Measurements from ENCODE around the gene APH1B.

Gene APH1B

DNA sequence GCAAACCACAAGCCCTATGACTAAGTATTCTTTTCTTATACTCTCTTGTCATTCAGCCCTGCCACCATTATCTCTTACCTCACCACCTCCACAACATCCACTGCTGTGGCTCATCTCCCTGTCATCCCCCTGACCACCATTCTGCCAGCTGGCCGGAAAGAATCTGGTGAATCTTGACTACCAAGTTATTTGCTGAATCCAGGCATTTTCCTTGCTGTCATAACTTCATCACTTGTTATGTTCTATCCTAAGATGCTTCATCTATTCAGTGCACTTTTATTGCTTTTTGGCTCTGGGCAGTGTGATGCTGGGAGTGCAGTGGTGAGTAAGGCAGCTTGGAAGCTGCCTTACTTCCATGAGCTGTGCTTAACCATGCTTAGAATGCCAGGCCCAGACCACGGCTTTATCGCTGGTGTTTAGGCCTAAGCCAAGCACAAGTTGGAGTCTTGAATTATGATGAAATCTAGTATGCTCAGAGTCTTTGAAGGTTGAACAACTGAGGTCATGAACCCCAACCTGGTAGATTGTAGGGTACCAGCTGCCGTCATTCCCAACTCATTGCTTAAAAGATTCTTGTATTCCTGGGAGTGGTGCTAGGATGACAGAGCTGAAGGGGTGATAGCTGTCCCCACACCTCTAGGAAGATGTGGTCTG is 27.0 kb upstream of the APH1B start:
- intact Hi-C loops (cut with DNase I), result no loop called here
- no peak for DNase-seq

DNA sequence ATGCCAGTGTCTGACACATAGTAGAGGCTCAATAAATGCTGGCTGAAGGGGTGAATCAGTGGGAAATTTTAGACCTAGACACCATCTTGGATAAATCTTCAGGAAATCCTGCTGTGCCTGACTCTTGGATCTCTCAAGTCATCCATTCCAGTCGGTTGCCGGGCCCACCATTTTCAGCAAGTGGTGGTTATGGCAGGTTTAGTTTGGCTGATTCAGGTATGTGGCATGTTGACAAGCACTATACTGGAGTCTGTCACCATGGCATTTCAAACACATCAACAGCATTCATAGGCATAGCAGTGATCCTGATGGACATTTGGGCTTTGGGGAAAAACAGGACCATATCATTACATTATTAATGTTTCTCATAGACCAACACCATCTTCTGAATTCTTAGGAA is 25.7 kb upstream of the APH1B start:
- intact Hi-C loops (cut with DNase I), result no loop called here
- no peak for DNase-seq

DNA sequence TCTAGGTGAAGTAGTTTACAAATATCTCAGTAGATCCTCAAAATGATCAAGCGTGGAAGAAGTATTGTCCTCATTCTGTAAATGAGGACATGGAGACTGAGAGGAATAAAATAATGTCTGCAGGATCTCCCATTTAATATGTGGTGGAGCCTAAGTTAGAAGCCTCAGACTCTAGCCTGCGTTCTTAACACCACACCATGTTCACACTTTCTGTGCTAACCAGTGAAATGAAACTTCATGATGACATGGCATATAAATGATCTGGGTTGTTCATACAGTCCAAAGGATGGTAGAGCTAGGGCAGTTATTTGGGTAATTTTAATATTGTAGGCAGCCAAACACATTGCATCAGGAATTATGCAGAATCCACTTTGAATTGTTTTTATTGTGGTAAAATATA is 25.1 kb upstream of the APH1B start:
- intact Hi-C loops (cut with DNase I), result no loop called here
- no peak for DNase-seq

DNA sequence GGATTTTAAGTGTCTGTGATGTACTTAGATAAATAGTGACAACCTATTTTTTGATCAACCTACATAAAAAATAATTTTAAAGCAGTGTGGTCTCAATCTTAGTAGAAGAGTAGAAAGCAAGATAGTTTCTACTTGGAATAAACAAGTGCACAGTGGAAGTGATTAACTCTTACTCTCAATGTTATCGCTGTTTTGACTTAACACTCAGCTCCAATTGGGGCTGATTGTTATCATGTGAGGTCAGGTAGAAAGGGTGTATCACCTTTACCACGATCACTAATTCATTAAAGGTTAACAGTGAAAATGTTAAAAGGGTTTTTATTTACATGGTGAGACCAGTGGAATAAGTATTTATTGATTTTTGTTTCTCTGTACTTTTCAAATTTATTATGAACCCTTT is 22.4 kb upstream of the APH1B start:
- intact Hi-C loops (cut with DNase I), result no loop called here
- no peak for DNase-seq

DNA sequence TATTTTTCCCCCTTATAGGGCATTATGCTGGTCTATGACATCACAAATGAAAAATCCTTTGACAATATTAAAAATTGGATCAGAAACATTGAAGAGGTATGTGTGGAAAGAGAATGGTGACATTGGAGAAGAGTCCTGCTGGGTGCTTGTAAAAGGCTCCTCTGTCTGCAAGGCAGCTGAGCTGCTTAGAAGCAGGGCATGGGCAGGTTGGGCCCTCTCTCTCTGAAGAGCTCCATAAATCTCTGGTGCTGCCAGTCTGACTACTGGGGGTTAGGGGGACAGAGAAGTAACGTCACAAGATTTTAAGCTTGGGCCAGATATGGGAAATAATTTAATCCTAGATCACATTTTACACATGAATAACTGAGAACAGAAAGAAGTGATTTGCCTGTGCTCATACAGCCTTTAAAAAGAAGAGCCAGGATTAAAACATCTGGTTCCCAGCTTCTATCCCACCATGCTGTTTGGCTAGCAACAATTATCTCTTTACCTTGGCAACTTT is 21.9 kb upstream of the APH1B start:
- intact Hi-C loops (cut with DNase I), result no loop called here

DNA sequence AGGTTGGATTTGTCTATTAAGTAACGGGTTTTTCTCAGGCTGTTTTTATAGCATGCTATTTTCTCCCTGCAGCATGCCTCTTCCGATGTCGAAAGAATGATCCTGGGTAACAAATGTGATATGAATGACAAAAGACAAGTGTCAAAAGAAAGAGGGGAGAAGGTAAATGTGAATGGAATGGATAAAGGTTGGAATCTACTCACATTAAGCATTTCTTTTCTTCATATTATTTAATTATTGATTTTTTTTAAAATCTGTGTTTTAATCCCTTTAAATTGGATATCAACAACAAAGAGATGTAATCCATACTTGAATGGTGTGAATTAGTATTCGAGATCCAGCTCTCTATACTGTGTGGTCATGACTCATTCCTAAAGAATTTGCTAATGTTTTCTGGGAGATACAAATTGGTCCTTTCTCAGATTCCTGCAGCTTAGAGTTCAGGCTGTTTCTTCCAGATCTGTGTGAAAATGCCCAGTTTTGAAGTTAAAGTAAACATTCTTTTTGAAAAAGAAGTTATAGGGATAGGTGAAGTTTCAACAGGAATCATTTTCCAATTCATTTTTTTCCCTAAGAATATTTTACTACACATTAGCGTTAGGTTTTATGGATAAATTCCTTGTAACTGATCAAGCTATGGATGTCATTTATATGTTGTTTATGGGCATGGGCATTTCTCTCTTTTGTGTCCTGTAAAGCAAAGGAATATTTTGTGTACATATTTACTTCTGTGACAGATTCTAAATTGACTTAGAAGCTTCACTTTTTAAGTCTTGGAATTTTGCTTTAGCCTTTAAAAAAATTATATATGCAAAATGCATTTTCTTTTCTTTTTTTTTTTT is 20.8 kb upstream of the APH1B start:
- intact Hi-C loops (cut with DNase I), result no loop called here
- no peak for DNase-seq

More for the DNA sequence above, 21.9 kb upstream of the APH1B start:
- no peak for DNase-seq

DNA sequence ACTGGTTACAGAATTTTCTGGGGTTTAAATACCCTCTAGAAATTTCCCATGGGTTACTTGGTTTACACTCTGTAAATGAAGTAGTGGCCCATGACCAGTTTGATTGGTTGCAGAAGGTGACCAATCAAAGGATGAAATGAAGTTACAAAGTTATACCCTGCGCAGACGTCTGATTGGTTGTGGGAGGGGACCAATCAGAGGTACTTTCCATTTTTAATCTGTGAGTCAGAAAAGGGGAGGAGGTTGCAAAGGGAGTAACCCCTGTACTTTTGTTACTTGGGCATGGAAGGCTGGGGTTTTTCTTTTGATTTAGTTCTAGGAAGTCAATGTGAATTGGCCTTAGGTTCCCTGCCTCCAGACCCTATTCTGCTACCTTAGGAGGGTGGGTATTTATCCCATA is 18.7 kb upstream of the APH1B start:
- DNase-seq, result no peak
- intact Hi-C loops (cut with DNase I), result no loop called here

DNA sequence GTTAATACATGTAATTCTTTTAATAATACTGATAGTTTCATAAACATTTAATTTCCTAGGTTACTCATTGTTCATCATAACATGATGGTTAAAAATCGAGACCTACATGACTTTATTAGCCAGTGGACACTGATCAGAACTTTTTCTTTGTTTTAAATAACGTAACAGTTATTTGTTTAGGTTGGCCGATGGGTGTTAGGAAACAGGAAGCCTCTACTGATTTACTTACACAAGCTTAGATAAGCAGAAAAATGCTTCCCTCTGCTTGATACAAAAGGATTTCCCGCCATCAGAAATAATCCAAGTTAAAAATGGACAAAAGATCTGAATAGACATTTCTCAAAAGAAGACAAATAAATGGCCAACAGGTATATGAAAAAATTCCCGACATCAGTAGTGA is 16.6 kb upstream of the APH1B start:
- intact Hi-C loops (cut with DNase I), result no loop called here

DNA sequence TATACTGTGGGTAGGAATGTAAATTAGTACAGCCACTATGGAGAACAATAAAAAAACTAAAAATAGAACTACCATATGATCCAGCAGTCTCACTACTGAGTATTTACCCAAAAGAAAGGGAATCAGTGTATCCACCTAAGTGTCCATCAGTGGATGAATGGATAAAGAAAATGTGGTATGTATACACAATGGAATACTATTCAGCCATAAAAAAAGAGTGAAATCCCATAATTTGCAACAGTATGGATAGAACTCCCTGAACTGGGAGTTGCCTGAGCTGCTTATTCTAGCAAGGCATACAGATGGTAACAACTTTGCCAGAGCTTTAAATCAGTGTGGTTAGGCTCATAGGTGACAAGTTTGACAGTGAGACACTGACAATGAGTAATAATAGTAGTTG is 16.1 kb upstream of the APH1B start:
- DNase-seq, result no peak
- intact Hi-C loops (cut with DNase I), result no loop called here

More for the DNA sequence above, 16.6 kb upstream of the APH1B start:
- no peak for DNase-seq

DNA sequence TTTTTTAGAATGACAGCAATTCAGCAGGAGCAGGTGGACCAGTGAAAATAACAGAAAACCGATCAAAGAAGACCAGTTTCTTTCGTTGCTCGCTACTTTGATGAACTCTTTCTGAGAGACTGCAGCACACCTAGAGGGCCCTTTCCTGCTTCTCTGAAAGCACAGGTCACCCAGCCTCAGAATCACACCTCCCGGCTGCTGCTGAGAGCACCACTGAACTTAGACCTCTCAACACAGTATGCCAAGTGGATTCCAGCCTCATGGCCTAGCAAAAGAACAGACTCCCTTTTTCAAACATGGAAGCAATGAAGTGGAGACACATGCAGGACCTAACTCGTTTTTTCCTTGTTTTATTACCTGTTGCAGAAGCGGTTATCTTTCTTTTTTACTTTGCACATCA is 13.9 kb upstream of the APH1B start:
- DNase-seq, result no peak
- intact Hi-C loops (cut with DNase I), result no loop called here

DNA sequence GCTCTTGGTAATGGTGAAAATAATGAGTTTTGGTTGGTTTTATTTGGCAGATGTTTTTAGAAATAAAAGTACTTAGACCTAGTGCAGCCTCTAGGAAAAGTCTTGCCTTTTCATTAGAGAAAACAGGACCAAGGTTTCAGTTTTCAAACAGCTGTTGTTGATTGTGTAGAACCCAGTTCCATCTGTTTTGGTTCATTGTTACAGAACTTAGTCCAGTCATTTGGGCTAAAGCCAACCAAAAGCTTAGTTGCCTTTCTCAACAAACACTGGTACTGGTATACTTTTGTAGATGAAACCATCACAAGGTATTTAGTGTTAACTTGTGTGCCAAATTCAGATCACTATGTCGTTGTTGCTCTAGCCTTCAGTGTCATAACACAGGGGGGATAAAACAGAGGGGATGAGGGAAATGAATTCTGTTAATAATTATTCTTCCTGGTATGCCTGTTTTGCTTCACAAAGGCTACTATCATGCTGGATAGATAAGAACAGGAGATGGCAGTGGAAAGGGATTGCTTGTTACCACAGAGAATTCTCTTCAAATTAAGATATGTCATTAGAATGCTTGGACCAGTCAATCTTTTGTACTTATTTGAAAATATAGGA is 12.6 kb upstream of the APH1B start:
- intact Hi-C loops (cut with DNase I), result no loop called here
- no peak for DNase-seq

DNA sequence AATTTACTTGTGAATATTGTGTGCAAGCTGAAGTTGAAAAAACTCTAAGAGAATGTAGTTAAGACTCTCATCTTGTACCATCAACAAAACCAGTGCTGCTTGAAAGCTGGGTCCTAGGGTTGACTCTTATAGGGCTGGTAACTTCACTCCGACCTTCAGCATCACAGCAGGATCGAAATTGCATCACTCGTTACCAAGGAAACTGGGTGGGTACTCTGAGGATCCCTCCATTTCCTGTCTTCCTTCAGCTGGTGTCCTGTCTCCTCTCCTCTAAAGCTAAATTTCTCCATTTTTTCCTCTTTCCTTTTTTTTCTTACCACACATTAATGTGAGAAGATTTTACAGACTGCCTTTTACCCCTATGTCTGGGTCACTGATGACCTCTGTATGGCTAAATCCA is 3.0 kb upstream of the APH1B start:
- DNase-seq, result no peak
- intact Hi-C loops (cut with DNase I), result no loop called here

DNA sequence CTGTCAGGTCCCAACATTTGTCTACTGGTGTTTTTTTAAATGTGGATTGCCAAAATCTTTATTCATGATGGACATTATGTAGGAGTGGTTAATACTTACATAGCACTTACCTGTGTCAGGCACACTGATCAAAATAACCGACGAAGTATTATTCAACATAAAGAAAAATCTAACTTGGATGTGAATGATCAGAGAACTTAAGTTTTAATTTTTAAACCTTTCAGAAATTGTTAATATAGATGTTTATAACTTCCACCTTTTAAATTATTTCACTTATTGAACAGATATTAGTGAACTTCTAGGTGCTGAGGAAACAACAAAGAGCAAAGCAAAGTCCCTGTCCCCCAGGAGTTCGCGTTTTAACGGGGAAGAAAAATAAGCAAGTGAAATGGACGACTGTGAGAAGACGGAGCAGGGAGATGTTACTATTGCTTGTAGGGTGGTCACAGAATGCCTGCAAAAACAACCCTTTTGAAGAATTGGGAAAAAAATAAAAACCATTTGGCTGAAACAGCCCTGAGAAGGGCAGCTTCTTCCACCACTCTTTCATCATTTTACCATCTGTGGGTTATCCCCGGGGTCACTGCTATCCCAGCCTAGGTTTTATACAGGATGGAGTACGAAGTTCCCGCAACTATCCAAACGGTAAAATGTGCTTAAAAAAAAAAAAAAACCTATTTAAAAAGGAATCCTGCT is 915 bp upstream of the APH1B start:
- no peak for DNase-seq
- intact Hi-C loops (cut with DNase I), result loop anchor here (5.0 kb wide), 1 partner anchor 89 kb away; the partner anchor contains the start of gene RAB8B

DNA sequence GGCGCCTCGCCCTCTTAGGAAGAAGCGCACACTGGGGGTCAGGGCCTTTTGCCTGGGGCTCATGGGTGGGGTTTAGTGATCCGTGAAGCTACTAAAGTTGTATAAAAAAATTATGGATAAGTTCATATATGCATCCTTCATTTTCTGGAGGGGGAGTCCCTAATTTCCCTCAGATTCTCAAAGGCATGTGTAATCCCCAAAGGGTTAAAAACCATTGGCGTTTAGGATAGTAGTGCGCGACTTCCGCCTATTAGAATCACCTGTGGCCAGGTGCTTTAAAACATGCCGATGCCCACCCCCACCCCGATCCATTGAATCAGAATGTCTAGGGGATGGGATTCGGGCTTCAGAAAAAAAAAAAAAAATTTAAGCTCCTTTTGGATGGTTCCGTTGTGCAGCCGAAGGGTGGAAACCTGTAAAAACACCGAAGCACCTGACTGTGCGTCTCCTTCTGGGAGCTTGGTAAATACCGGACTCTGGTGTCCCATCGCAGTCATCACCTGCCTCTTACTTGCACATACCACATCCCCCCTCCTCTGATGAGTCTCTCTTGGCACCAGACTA is 570 bp downstream of the APH1B start:
- intact Hi-C loops (cut with DNase I), result loop anchor here (5.0 kb wide), 1 partner anchor 91 kb away; the partner anchor contains the start of gene RAB8B
- peak in 26 of 42 donors; percentile 3 to 56 (median 24) for DNase-seq

DNA sequence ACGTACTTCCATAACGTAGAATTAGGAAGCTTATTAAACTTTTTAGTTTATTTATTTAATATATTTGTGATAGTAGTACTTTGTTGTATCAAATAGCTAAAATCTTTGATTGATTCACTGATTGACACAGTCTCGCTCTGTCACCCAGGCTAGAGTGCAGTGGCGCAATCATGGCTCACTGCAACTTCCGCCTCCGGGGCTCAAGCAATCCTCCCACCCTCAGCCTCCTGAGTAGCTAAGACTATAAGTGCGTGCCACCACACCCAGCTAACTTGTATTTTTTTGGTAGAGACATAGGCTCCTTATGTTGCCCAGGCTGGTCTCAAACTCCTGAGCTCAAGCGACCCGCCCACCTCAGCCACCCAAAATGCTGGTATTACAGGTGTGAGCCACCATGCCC is 5.7 kb downstream of the APH1B start:
- intact Hi-C loops (cut with DNase I), result no loop called here
- no peak for DNase-seq

DNA sequence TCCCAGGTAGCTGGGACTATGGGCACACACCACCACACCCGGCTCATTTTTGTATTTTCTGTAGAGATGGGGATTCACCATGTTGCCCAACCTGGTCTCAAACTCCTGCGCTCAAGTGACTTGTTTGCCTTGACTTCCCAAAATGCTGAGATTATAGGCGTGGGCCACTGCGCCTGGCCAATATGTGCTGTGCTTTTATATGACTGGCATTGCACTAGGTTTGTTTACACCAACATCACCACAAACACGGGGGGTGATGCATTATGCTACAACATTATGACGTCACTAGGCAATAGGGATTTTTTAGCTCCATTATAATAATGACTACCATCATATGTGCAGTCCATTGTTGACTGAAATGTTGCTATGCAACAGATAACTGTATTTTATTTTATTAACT is 6.9 kb downstream of the APH1B start:
- intact Hi-C loops (cut with DNase I), result no loop called here
- no peak for DNase-seq

DNA sequence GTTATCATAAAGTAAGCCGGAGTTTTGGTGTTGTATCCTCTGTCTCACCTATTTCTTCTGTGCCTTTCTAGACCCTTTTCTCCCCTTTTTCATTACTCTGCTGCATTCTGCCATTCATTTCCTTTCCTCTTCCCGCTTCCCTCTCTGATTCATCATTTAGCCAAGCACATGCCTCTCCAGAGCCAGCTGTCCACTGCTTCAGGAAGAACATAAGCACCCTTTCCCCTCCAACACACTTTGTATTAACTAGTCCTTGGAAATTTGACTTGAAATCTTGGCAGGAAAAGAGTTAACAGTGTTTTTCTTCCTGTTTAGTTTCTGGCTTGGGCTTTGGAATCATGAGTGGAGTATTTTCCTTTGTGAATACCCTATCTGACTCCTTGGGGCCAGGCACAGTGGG is 9.7 kb downstream of the APH1B start:
- intact Hi-C loops (cut with DNase I), result no loop called here
- DNase-seq, result no peak

DNA sequence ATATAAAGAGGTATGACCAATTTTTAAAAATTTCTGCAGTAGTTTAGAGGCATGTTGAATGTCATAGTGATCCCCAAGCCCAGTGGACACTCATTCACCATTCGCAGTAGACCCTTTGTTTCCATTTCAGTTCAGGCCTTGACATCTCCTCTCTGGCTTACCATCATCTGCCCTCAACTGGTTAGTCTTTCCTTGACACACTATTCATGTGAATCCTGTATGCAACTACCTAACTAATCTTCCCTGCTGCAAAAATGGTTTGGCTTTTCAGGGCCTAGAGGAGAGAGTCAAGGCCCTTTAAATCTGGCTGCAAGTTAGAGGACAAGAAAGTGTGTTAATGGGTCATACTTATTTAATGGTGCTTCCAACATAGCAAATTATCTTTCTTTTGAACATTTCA is 10.9 kb downstream of the APH1B start:
- intact Hi-C loops (cut with DNase I), result no loop called here
- no peak for DNase-seq

DNA sequence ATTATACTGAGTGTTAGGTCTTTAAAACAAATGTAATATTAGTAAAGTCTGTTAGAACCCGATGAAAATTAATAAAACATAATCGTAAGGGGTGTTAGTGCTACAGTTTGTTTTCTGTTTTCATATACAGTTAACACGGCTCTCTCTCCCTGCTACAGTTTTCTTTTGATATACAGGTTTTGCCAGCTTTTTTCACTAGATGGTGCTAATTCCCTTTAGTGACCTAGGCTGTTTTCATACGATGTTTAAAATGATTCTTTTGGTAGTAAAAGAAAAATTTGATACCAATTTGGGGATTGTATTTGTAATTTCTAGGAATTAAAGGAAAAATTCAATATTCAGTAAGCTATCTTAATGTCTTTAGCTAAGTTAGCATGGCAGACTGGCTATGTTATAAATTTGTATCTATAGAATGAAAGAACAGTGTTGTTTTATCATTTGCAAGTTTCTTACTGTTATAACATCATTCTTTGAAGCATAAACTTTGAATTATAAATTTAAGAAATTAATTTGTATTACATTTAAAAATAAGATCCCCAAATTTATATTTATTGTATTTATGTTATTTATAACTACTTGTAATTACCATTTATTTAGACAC is 11.5 kb downstream of the APH1B start:
- DNase-seq, result peak in 3 of 42 donors; percentile 12 to 50 (median 21)

More for the DNA sequence above, 11.5 kb downstream of the APH1B start:
- intact Hi-C loops (cut with DNase I), result no loop called here
